ENCODE results near the gene SEPTIN8.

The SEPTIN8 gene

DNA sequence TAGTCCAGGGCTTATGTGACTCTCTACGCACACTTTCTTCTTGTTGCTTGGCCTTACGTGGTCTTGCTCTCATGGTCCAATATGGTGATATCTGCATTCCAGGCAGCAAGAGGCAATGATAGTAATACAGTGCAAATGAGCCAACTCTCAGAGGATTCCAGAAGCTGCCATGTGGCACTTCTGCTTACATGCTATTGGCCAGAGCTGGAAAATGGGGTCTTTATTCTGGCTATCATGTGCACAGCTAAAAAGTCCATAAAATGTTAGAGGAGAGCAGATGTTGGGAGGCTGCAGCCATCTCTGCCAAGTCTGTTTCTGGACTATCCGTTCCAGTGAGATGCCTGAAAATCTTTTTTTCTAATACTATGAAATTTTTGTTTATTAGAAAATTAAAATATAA lies 2.9 kb upstream of the SEPTIN8 start:
- no peak for DNase-seq

DNA sequence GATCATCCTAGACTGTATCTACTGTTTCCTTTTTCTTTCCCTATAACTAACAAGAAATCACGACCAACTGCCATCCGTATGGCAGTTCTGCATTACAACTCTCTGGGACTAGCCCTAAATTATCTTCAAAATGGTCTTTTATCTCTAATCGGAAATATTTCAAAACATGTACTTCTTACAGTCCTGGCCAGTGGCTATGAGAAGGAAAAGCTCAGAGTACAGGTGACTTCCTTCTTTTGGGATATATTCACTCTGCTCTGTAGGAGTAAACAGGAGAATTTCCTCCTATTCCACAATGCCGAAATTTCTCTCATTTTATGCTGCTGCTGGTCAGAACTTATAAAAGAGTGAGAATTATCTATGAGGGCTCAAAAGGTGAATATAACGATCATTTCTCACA lies 1.8 kb upstream of the SEPTIN8 start:
- DNase-seq, result no peak

DNA sequence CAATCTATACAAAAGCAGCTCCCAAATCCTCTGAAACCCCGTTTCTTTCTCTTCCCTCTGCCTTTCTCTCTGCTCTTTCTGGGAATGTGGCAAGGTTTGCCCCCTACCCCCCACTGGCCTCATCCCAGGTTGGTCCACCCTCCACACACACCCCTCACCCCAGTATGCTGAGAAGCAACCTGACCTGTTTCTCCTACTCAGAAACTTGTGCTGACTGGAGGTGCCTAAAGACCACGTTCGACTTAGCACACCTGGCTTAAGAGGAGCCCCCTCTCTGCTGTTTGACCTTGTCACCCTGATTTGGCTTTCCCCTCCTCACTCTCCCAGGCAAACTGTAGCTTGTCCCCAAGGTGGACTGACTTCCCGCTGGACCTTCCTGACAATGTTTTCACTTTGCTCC lies 1.1 kb upstream of the SEPTIN8 start:
- no peak for DNase-seq

DNA sequence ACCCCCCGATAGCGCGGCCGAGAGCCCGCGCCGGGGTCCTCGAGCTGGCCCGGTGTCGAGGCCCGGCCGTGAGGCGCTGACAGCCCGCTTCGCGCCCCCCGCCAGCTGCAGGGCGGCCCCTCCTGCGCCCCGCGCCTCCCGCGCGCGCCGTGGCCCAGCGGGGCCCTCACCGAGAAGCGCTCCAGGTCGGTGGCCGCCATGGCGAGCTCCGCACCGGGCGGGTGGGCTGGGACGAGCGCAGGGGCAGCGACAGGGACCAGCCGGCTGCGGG lies 166 bp downstream of the SEPTIN8 start:
- DNase-seq, result no peak

DNA sequence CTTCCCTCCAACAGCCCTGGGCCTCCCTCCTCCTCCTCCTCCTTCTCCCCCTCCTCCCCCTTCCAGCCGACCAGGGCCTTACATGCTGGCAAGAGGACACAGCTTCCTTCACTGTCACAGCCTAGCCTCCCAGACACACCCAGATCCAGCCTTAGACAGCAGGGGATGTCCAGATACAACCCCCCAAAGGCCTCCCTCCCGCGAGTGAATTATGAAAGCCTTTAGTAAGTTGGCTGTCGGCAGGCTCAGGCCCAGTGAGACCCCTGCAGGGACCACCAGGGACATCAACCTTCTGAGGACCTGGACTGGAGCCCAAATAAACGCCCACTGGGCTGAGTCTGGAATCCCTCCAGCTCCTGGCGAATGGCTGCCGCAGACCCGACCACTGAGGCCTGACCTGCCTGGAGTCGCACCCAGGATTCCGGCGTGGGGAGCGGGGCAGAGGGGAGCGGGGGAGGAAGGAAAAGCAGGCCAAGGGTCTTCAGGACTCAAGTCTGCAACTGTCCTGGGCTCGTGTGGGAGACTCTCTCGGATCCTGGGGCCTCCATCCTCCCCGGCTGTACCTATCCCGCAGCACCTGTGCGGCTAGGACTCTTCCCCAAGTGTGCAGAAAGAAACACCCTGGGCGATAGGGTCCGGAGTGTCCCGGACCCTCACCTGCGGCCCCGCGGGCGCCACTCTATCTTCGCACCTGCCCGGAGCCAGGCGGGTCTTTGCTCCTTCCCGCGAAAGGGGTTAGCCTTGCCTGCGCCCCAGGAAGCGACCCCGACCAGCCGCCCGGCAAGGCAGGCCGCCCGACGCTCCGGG lies 705 bp downstream of the SEPTIN8 start:
- DNase-seq, result peak; percentile 72

DNA sequence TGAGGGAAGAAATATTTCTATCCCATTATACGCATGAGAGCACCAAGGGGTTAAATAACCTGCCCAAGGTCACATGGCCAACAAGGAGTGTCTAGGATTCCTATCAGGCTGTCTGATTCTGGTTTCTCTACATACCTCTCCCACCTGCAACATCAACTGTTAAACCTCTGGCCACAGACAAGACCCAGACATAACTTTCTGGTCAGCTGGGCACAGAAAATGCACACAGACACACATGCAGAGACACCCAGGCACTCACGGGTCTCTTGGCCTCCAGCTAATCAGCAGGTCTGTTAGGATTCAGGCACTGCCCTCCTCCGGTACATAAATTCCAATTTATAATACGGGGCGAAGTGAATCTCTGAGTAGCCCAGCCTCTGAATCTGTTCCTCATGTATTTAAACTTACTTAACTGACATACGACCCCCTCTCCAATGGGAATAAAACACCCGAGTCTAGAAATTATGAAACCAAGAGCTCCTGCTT lies 1.5 kb downstream of the SEPTIN8 start:
- no peak for DNase-seq

DNA sequence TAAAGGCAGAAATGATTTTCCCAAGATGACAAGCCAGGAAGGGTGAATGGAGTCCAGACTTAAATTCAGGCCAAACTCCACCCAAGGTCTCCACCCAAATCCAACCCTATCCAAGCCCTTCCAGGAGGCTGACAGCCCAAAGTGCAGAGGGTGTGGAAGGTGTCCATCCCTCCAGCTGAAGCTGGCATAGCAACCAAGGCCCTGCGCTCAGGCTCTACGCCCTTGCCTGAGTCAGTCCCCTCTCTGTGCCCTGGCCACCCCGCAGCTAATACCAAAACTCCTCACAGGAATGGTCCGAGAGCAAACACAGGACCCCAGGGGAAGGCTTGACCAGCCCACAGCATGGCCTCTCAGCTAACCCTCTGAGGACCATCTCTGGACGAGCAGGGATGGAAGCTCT lies 2.1 kb downstream of the SEPTIN8 start:
- DNase-seq, result no peak

DNA sequence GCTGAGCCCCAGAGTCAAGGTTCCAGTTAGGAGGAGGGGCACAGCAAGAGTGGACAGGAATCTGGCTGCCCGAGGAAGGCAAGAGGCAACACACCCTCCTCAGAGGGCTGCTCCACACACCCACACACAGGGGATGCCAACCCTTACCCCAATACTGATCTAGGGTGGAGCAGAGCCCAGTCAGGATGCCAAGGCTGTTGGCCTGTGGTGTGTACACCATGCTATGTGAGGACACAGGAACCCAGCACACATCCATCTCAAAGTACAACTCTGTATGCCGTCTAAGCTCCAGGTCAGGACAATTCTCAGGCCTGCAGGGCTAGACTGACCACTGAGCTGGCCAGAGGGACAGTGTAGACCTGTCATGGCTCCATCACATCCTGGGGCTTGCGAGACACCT lies 2.6 kb downstream of the SEPTIN8 start:
- DNase-seq, result no peak

DNA sequence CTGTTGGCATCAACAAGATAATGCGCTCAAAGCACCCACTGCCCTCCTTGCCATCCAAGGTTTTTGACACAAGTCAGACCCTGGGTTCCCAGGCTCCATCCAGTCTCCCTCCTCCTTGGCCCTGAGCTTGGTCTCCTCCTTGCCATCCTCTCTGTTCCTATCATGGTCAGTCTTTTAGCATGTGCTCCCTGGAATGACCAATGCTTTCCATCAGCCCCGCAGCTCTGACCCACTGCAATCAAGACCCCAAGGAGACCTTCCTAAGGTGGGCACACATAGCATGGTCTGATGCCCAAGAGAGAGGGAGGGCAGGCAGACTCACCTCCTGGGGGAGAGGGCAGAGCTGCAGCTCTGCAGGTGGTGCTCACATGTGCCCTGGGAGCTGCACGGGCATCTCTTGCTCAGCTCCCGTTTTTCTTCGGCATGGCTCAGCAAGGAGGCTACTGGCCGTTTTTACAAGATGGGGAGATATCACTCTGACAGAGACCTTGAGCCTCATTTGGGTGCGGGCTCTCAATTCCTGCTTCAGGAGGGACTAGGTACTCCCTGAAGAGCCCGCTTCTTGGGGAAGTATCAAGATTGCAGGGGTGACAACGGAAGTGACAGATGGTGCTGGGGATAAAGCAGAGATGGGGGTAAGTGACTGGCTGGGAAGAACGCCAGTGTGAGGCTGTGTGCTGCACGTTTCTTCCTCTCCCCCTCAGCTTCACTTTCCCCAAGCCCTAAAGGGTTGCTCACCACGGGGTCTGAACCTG lies 3.3 kb downstream of the SEPTIN8 start:
- DNase-seq, result no peak

DNA sequence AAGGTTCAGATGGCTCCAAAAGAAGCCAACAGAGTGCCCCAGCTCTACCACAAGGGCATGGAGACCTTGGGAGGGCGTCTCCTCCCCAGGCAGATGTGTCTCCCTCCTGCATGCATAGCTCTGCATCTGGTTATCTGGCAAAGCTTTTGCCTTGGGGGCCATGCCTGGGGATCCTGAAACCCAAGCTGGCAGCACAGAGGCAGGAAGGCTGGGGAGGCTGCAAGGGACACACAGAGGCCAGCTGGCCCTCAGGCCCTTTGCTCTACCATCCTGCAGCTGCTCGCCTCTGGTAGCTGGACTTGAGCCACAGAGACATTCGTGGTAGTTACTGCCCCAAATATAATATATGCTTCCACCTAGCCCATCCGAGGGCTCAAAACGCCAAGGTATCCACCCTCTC lies 3.9 kb downstream of the SEPTIN8 start:
- DNase-seq, result no peak

DNA sequence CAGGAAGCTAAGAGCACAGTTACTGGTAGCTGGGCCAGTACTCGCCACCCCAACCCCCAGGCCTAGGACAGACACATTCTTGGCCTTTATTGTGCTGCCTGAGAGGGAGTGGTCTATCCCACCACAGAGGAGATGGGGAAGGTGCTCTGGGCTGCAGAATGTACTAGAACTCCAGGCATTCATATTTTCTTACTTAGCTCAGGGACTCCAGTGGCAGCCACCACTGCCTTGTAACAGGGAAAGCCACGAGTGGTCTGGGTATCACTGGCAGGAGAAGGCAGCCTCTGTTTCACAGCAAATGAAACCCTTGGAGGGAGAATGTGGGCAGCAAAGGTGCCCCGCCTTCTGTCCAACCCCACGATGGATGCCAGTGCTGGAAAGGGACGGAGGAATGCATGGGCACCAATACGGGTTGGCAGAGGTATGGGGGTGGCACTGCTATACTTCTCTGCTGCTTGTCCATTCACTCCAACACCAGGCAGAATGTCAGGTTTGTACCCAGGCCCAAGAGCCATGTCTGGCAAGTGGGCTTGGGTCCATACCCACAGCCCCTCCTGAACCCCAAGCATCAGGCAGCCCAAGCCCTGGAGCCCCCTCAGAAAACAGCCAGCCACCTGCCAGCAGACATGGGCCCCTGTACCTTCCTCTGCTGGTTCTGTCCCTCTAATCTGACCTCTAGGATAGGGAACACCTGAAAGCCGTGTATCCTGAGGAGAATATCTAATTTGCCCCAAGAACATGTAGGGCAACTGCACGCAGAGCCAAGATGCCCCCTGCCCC lies 4.6 kb downstream of the SEPTIN8 start:
- DNase-seq, result no peak

DNA sequence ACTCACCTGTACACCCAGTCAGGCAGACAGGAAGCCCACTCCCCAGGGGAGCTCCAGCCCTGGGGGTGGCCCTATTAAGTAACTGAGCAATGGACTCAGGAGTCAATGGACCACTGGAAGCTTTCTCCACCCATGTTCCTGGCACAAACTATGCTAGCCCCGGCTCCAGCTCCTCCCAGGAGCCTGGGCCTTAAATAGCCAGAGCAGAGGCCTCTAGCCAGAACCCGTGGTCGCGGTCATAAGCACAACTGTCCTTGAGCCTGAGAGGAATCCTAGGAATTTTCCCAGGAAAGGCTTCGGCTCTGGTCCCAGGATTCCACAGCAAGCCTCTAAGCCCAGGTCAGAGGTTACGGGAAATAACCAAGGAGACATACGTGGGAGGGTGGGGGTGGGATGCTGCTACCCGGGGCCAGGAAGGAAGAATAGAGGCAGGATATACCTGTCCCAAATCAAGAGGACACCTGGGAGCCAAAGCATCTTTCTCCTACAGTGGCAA lies 5.5 kb downstream of the SEPTIN8 start:
- DNase-seq, result no peak

DNA sequence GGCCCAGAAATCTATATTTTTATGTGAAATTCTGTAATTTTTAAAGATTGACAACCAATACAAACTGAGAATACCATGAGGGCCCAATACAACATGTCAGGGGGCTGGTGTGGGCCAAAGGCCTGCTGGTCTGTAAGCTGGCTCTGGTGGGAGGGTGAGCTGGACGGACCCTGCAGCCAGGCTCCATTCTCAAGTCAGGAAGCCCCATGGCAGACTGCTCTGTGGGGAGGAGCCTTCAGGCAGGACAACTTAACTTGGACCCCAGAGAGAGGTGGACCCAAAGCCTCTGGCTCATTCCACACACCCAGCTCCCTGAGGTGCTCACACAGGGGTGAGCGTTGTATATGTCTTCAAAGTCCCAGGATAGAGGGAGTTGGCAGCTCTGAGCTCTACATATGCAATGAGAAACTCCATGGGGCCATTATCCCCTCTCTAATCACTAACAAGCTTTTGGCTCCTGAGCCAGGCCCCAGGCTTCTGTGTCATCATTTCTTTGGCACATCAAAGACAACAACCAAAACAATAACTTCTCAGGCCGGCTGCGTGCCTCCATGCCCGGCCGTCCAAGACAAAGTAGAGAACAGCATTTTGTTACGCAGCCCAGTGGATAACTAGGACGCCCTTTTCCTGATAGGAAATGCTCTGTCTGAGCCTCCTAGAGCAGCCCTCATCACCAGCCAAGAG lies 6.4 kb downstream of the SEPTIN8 start:
- no peak for DNase-seq

DNA sequence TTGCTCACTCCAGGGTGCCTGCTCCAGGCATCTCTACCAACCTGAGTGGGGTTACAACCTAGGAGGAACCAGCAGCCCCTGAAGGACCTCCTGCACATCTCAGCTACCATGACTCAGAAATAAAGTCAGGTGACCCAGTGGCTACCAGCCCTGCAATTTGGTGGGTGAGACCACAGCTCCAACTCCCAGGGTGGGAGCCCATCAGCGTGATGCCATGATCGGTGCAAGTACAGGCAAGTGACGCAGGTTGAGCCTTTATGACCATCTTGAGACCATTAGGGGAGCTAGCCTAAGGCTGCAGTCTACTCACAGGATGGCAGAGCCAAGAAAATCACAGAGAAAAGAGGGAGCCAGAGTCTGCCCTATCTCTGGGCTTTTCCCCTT lies 8.6 kb downstream of the SEPTIN8 start:
- no peak for DNase-seq

DNA sequence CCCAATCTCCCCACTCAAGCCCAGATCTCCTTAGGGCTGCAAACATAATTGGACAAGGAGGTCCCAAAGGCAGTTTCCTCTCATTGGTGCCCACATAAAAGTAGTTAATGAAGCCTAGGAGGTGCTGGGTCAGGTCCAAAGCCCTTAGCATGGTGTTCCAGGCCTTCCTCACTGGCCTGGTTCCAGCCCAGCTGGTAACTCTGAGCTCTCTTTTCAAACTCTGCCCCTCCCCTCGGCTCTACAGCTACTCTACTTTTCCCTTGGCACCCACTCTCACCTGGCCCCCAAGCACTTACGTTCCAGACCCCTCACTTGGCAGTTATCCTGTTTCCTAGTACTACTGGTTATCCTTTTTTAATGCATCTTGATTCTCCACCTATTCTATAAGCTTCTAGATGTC lies 9.9 kb downstream of the SEPTIN8 start:
- DNase-seq, result no peak

DNA sequence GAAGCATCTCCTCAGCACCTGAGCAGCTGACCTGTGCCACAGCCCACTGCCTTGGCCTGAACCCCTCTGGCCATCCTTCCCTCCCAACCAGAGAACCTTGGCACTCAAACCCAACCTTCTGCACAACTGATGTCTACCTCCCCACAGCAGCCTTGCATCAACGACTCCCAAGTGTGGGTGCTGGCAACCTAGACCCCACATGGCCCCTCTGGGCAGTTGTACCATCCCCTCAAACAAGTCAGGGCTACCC lies 10.3 kb downstream of the SEPTIN8 start:
- DNase-seq, result no peak

DNA sequence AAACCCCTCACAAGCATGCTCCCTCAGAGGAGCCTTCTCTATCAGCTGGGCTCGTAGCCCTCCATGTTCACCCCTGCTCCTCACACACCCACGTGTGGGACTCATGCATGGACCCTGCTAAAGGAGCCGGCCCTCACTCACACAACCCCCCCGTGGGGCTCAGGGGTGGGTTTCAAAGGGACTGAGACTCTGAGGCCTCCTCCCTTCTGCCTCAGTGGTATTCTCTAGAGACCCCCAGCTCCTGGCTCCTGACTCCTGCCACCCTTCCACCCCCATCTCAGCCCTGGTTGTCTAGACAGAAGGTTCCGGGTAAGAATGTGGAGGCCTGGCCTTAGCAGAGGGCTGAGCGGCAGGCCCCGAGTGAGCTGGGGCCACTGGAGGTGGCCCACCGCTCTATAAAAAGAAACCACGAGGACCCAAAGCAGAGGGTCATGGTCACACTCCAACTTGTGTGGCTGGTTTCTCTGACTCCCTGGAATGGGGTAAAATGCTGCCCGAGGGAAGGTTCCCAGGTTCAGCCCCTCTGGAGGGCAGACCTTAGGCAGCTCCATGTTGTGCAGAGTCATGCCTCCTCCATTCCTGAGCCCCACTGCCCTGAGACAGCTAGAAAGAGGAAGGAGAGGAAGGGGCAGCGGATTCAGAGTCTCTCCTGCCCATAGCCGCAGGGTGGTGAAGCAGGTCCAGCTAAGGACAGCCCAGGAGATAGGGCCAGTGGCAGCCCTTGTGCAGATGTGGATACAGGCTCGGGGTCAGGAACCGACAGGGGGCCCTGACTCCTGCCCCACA lies 10.8 kb downstream of the SEPTIN8 start:
- DNase-seq, result no peak

DNA sequence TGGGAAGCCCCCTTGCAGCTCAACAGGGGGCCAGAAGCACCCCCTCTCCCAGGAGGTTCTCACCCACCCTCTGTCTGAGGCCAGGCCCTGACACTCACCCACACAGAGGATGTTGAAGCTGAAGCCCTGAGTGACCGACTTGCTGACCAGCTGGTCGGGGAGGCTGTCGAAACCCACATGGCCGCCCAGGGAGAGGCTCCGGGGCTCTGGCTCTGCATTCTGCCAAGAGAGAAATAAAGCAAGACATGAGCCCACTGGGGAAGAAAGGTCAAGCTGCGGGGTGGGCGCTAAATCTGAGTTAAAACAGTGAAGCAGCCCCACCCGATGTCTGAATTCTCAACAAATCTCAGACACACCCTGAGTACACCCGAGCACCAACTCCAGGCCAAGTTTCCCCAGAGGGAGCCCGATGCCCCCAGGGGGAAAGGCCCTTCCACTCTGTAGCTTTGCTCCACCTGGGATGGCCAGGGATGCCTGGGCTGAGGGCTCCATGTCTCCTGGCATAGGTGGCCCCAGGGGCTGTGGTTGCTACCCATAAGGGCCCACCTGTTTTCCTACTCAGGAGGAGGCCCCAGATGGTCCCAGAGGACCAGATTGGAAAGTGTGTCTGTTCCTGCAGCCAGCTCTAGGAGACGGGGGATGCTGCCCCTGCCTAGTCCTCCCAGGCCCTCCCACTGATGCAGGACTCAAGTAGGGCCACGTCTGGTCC lies 11.6 kb downstream of the SEPTIN8 start:
- DNase-seq, result no peak

DNA sequence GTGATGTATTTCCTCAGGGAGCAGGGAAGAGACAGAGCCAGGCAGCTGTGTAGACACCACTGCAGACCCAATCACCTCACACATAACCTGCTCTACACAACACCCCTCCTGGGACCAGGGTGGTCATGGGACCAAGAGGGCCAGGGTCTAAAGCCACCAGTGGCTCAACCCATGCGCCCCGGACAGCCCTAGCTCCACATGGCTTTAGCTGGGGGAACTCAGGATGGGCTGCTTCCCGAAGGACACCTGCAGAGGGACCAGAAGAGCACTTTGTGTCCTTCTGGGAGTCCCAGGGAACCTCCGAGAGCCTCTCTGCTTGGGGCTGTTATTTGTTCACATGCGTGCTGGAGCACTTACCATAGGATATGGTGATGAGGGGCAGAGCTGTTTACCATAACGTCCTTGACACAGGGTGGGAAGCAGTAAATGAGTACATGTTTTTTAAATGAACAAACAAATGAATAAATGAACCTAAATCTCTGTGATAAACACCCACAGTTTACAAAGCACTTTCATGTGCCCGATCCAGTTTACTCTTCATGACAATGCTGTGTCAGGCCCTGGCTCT lies 12.3 kb downstream of the SEPTIN8 start:
- no peak for DNase-seq

DNA sequence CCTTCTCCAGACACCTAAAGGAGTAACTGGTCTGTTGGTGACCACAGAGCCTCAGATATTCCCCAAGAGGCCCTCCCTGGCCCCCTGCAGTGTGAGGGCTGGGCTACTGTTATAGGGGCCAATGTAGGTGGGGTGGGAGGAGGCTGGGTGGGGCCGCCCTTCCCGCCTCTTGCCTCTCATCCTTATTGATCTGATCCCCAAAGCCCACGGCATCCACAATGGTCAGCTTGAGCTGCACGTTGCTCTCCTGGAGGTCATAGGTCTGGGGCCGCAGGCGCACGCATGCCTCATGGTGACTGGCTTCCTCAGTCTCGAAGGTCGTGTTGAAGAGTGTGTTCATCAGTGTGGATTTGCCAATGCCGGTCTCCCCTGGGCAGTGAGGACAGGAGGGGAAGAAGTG lies 13.0 kb downstream of the SEPTIN8 start:
- DNase-seq, result no peak

DNA sequence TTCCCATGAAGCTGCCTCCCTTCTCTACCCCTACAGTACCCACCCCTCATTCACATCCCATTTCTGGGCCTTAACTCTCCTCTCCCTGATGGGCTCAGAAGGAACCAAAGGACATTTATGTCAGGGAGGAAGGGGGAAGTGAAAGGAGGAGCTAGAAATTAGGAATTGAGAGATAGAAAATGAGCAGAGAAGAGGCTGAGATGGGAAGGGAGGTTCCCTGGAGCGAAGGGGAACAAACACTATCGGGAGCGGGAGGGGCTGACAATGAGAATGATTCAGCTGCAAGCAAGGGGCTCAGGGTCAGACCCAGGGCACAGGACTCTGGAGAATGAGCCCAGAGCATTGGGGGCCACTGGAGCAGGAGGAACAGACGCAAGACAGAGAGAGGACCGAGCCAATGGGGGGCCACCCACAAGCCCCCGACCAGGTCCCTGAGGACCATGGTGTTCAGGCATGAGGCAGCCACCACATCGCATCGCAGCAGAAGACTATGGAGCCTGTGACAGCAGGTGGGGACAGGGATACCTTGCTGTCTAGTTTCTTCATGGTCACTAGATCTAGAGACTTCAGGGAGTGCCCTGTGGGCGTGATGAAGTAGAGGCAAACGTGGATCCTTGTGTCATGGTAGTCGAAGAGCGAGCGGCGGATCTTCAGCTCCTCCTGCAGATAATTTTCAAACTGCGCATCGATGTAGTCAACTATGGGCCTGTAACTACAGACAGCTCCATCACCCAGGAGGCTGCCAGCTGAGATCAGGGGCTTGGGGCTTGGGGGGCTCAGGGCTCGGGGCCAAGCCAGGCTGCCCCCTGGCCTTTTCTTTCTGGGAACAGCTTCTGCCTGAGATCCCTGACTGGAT lies 13.6 kb downstream of the SEPTIN8 start:
- DNase-seq, result no peak
